ENCODE results near the gene NRARP. TPM values are rescaled to one million over a fixed set of nuclear protein-coding genes. Genes with fewer than 3 reads are reported as not detected.

NRARP gene
- total and polyA plus RNA-seq, 2 donors (not counting 1 experiment from before 2014, with no cell fraction given): 5.7 to 11.5 TPM

DNA sequence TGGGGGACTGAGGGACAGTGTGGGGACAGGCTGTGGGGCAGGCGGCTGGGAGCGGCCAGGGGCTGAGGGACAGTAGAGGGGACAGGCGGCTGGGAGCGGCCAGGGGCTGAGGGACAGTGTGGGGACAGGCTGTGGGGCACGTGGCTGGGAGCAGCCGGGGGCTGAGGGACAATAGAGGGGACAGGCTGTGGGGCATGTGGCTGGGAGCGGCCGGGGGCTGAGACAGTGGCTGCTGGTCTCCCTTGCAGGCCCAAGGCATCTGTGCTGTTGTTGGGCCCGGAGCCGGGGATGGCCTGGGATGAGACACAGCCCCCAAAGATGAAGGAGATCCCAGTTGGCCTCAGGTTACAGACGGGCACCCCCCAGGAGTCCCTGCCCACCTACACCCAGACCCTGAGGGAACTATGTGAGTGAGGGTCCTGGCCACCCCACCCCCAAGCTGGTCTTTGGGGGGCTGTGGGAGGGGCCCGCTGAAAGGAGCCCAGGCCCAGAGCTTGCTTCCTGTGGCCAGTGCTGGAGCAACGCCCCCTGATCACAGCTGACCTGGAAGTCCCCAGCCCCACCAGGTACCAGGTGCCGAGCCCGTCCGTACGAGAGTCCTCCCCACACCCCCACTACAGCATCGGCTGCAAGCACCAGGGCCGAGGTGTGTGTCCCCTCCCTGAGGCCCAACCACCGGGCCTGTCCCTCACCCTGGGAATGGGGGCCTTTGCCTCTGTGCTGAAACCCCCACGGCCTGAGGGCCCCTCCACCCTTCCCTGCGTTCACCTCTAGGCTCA, 50.4 kb downstream of the NRARP start:
- no peak overlapping the region for H3K4me3 ChIP-seq (ENCODE audit: control extremely low read depth in 1 of 5, extremely low read depth in 1 of 5, insufficient read depth in 1 of 5, low read depth in 2 of 5, low read length in 4 of 5)
- Mint-ChIP-seq H3K27ac (no peak overlapping the region), H3K4me3 (no peak overlapping the region), H3K9me3 (ENCODE audit: insufficient read depth) (no peaks in the 10 kb centered on the region), H3K27me3 (no peaks in the 10 kb centered on the region), H3K4me1 (peaks cover 21% of the 10 kb centered on the region)
- no peaks in the 10 kb centered on the region for H3K27me3 ChIP-seq (replicated peaks in 1 of 4; ENCODE audit: control extremely low read depth in 1 of 4, control insufficient read depth in 3 of 4, insufficient read depth in 4 of 4, low read length in 3 of 4)
- TF ChIP-seq, protein P1, sequence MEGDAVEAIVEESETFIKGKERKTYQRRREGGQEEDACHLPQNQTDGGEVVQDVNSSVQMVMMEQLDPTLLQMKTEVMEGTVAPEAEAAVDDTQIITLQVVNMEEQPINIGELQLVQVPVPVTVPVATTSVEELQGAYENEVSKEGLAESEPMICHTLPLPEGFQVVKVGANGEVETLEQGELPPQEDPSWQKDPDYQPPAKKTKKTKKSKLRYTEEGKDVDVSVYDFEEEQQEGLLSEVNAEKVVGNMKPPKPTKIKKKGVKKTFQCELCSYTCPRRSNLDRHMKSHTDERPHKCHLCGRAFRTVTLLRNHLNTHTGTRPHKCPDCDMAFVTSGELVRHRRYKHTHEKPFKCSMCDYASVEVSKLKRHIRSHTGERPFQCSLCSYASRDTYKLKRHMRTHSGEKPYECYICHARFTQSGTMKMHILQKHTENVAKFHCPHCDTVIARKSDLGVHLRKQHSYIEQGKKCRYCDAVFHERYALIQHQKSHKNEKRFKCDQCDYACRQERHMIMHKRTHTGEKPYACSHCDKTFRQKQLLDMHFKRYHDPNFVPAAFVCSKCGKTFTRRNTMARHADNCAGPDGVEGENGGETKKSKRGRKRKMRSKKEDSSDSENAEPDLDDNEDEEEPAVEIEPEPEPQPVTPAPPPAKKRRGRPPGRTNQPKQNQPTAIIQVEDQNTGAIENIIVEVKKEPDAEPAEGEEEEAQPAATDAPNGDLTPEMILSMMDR (IDR thresholded peaks at IDR 0.05): no peak
- TF ChIP-seq EZH2 (IDR thresholded peaks at IDR 0.05; ENCODE audit: borderline replicate concordance, insufficient read depth, low read depth, low read length, poor library complexity, severe bottlenecking): no peak
- DNase-seq (no peak), ATAC-seq (ENCODE audit: low read depth) (no peak)
- H4K20me1 ChIP-seq (ENCODE audit: control insufficient read depth, insufficient read depth, low read length, poor library complexity, severe bottlenecking): peaks cover 14% of the 10 kb centered on the region
- H2AFZ ChIP-seq (ENCODE audit: insufficient read depth, low read depth, low read length, poor library complexity, severe bottlenecking): no peak overlapping the region
- H3K4me2 ChIP-seq (replicated peaks; ENCODE audit: low read depth, low read length, poor library complexity, severe bottlenecking): no peak overlapping the region
- 95% methylated on average over 19 of the region's 22 CpGs for WGBS (ENCODE audit: insufficient coverage)
- intact Hi-C loops (cut with micrococcal nuclease): no loop called here
- H3K4me1 ChIP-seq (ENCODE audit: control insufficient read depth in 2 of 2, insufficient read depth in 2 of 2, low read length in 2 of 2): peaks cover 14 to 23% of the 10 kb centered on the region in 2 donors
- POLR2A ChIA-PET: no interaction called here
- no peaks in the 10 kb centered on the region for H3K9me3 ChIP-seq (ENCODE audit: control extremely low read depth in 1 of 3, control insufficient read depth in 2 of 3, insufficient read depth in 1 of 3, low read length in 2 of 3)
- H3K79me2 ChIP-seq (ENCODE audit: control insufficient read depth, insufficient read depth, low read length): peaks cover 14% of the 10 kb centered on the region
- H3K36me3 ChIP-seq (replicated peaks in 1 of 2; ENCODE audit: control extremely low read depth in 1 of 2, control insufficient read depth in 1 of 2, extremely low read depth in 1 of 2, insufficient read depth in 2 of 2, low read length in 1 of 2): peaks cover 0 to 3% of the 10 kb centered on the region in 2 experiments
- no peak overlapping the region for H3K9ac ChIP-seq (ENCODE audit: low read length)
- CTCF ChIA-PET: interaction anchor here (2.3 kb wide), 1 partner anchor 11 kb away, joined by 6 read pairs; the partner anchor contains the start of gene TUBB4B
- H3K27ac ChIP-seq (ENCODE audit: low read length in 2 of 2): no peak overlapping the region

DNA sequence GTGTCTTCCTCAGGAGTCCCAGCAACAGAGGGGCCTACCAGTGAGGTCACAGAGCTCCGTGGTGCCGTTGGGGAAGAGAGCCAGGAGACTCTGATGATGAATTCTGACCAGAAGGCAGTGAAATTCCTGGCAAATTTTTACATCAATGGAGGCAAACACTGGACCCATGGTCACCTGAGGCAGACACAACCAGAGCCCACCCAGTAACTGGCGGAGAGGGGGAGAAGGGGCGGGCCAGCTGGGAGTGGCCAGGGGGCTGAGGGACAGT, 50.9 kb downstream of the NRARP start, which contains the start of gene STPG3:
TSS of gene STPG3 (plus strand) at position 93 of the 268 bp plus-strand sequence. CDS start at position 94, 1 bp downstream.
- WGBS (ENCODE audit: insufficient coverage): 98% methylated on average over 4 of the region's 4 CpGs
- H3K9me3 Mint-ChIP-seq (ENCODE audit: insufficient read depth): no peaks in the 10 kb centered on the region
- intact Hi-C loops (cut with micrococcal nuclease): no loop called here

More for the DNA sequence above, 50.9 kb downstream of the NRARP start, which contains the start of gene STPG3:
- DNase-seq (no peak), ATAC-seq (ENCODE audit: low read depth) (no peak)
- Histone ChIP-seq H3K4me1 (ENCODE audit: control insufficient read depth in 2 of 2, insufficient read depth in 2 of 2, low read length in 2 of 2) (peaks cover 9 to 18% of the 10 kb centered on the region in 2 donors), H3K4me2 (replicated peaks; ENCODE audit: low read depth, low read length, poor library complexity, severe bottlenecking) (no peak within 1 kb of the TSS), H3K27ac (ENCODE audit: low read length in 2 of 2) (no peak within 1 kb of the TSS), H4K20me1 (ENCODE audit: control insufficient read depth, insufficient read depth, low read length, poor library complexity, severe bottlenecking) (peaks cover 8% of the 10 kb centered on the region), H3K9me3 (ENCODE audit: control extremely low read depth in 1 of 3, control insufficient read depth in 2 of 3, insufficient read depth in 1 of 3, low read length in 2 of 3) (no peaks in the 10 kb centered on the region), H3K9ac (ENCODE audit: low read length) (no peak within 1 kb of the TSS), H2AFZ (ENCODE audit: insufficient read depth, low read depth, low read length, poor library complexity, severe bottlenecking) (no peak within 1 kb of the TSS), H3K4me3 (ENCODE audit: control extremely low read depth in 1 of 5, extremely low read depth in 1 of 5, insufficient read depth in 1 of 5, low read depth in 2 of 5, low read length in 4 of 5) (no peak within 1 kb of the TSS), H3K79me2 (ENCODE audit: control insufficient read depth, insufficient read depth, low read length) (peaks cover 9% of the 10 kb centered on the region), H3K27me3 (replicated peaks in 1 of 4; ENCODE audit: control extremely low read depth in 1 of 4, control insufficient read depth in 3 of 4, insufficient read depth in 4 of 4, low read length in 3 of 4) (no peaks in the 10 kb centered on the region), H3K36me3 (replicated peaks in 1 of 2; ENCODE audit: control extremely low read depth in 1 of 2, control insufficient read depth in 1 of 2, extremely low read depth in 1 of 2, insufficient read depth in 2 of 2, low read length in 1 of 2) (no peaks in the 10 kb centered on the region)
- TF ChIP-seq, protein P1 (IDR thresholded peaks at IDR 0.05): no peak
- no peak for TF ChIP-seq EZH2 (IDR thresholded peaks at IDR 0.05; ENCODE audit: borderline replicate concordance, insufficient read depth, low read depth, low read length, poor library complexity, severe bottlenecking)
- Mint-ChIP-seq H3K4me1 (peaks cover 16% of the 10 kb centered on the region), H3K27ac (no peak within 1 kb of the TSS), H3K27me3 (no peaks in the 10 kb centered on the region), H3K4me3 (no peak within 1 kb of the TSS)
- ChIA-PET POLR2A (no interaction called here), CTCF (no interaction called here)
